ENCODE measurements around the gene GLUL. TPM values are rescaled to one million over a fixed set of nuclear protein-coding genes. Genes with fewer than 3 reads are reported as not detected.

Gene GLUL
- total RNA-seq, 2 experiments from 2014 or later = 97.5 to 98.0 TPM

- DNase-seq (no peak), ATAC-seq (no peak)
- CTCF ChIA-PET = interaction anchor here (0.5 kb wide), 1 partner anchor 907 kb away, joined by 3 read pairs; no protein-coding TSS in a partner anchor
Observed at GRCh38 chr1:182357171-182357570, 34.4 kb downstream of the GLUL start.

DNA sequence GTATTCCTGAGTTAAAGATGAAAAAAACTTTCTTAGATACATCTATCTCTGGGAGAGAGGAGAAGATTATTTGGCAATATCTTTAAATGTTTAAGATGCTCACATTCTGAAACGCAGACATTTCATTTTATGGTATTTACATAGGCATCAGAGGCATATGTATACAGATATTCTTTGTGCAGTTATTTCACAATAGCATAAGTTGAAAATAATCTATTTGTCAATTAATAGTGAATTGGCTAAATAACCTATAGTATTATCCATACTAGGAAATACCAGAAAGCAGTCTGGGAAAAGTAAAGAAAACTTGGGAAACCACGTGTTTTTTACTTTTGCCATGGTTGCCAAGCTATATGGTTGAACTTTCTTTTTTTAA lies 35.9 kb downstream of the GLUL start:
- H3K27me3 Mint-ChIP-seq (ENCODE audit: low read depth) = peaks cover 5% of the 10 kb centered on the region
- H3K36me3 Mint-ChIP-seq (ENCODE audit: low read depth) = no peaks in the 10 kb centered on the region
- H3K27ac Mint-ChIP-seq = no peak overlapping the region
- no peak overlapping the region for H3K4me3 Mint-ChIP-seq
- ChIA-PET POLR2A (no interaction called here), CTCF (interaction anchor here (1.0 kb wide), 1 partner anchor 271 kb away, joined by 3 read pairs; no protein-coding TSS in a partner anchor)
- no peak for DNase-seq
- no peak for ATAC-seq
- no peaks in the 10 kb centered on the region for H3K9me3 Mint-ChIP-seq (ENCODE audit: insufficient read depth)
- no peaks in the 10 kb centered on the region for H3K4me1 Mint-ChIP-seq (ENCODE audit: low read depth)

More at GRCh38 chr1:182357171-182357570, 34.4 kb downstream of the GLUL start:
- Mint-ChIP-seq H3K27me3 (ENCODE audit: low read depth) (no peaks in the 10 kb centered on the region), H3K27ac (no peak overlapping the region), H3K4me3 (no peak overlapping the region), H3K9me3 (ENCODE audit: insufficient read depth) (no peaks in the 10 kb centered on the region), H3K4me1 (ENCODE audit: low read depth) (no peaks in the 10 kb centered on the region), H3K36me3 (ENCODE audit: low read depth) (no peaks in the 10 kb centered on the region)
- POLR2A ChIA-PET = no interaction called here

DNA sequence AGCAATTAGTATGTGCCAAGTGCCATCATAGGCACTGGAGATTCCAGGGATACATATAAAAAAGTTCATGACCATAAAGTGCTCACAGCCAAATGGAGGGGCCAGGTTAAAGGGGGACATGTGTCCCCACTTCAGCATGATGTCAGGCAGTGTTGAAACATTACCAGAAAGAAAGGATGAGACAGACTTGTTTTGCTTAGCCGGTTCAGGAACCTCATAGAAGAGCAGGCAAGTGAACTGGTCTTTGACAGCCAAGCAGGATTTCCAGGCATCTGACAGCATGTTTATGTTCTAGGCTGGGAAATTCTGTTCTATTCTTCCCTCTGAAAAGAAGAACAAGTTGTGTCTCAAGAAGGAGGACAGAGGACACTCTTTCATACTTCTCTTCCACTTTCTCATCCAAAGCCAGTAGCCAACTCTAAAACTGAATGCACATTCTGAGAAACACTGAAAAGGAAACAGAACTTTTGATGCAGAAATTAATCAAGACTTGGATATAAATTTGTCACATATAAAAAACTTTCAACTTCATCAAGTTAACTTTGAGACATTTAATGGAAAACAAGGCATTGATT lies 39.7 kb downstream of the GLUL start:
- H3K27ac Mint-ChIP-seq = no peak overlapping the region
- peaks cover 5% of the 10 kb centered on the region for H3K27me3 Mint-ChIP-seq (ENCODE audit: low read depth)
- no peaks in the 10 kb centered on the region for H3K9me3 Mint-ChIP-seq (ENCODE audit: insufficient read depth)
- POLR2A ChIA-PET = no interaction called here
- CTCF ChIA-PET = no interaction called here
- H3K4me1 Mint-ChIP-seq (ENCODE audit: low read depth) = no peaks in the 10 kb centered on the region
- DNase-seq (no peak), ATAC-seq (no peak)
- H3K4me3 Mint-ChIP-seq = no peak overlapping the region
- H3K36me3 Mint-ChIP-seq (ENCODE audit: low read depth) = no peaks in the 10 kb centered on the region

GRCh38 chr1:182350839-182351238 lies 40.8 kb downstream of the GLUL start:
- Mint-ChIP-seq H3K9me3 (ENCODE audit: insufficient read depth) (no peaks in the 10 kb centered on the region), H3K27ac (no peak overlapping the region), H3K36me3 (ENCODE audit: low read depth) (no peaks in the 10 kb centered on the region), H3K4me1 (ENCODE audit: low read depth) (no peaks in the 10 kb centered on the region), H3K4me3 (no peak overlapping the region), H3K27me3 (ENCODE audit: low read depth) (peaks cover 5% of the 10 kb centered on the region)
- ATAC-seq (no peak), DNase-seq (no peak)
- CTCF ChIA-PET = no interaction called here
- POLR2A ChIA-PET = no interaction called here

GRCh38 chr1:182348961-182349747 lies 42.4 kb downstream of the GLUL start:
- no peak for DNase-seq
- CTCF ChIA-PET = interaction anchor here (0.6 kb wide), 1 partner anchor 9 kb away, joined by 3 read pairs; no protein-coding TSS in a partner anchor
- no peak overlapping the region for H3K27ac Mint-ChIP-seq
- no peak overlapping the region for H3K4me3 Mint-ChIP-seq
- ATAC-seq = no peak
- POLR2A ChIA-PET = no interaction called here
- H3K27me3 Mint-ChIP-seq (ENCODE audit: low read depth) = peaks cover 5% of the 10 kb centered on the region
- H3K9me3 Mint-ChIP-seq (ENCODE audit: insufficient read depth) = no peaks in the 10 kb centered on the region
- no peaks in the 10 kb centered on the region for H3K4me1 Mint-ChIP-seq (ENCODE audit: low read depth)
- no peaks in the 10 kb centered on the region for H3K36me3 Mint-ChIP-seq (ENCODE audit: low read depth)

DNA sequence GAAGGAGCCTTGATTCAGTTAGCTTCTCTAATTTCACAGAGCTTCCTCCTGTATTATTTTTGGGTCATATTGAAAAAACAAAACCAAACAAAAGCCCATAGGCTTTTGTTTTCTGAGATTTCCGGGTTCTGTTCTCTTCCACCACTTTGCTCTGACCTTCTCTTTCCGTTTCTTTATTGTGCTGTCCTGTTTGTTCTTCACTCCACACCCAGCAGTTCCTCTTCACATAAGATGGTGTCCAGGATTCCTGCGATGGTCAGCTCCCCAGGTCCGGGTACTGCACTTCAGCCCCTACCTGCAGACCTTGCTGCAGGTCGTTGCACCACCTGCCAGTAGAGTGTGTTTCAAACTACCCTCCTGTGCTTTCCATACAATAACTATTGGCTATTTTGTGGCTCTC lies 44.6 kb downstream of the GLUL start:
- Mint-ChIP-seq H3K36me3 (ENCODE audit: low read depth) (no peaks in the 10 kb centered on the region), H3K27me3 (ENCODE audit: low read depth) (peaks cover 4% of the 10 kb centered on the region), H3K4me3 (no peak overlapping the region), H3K9me3 (ENCODE audit: insufficient read depth) (no peaks in the 10 kb centered on the region), H3K27ac (no peak overlapping the region), H3K4me1 (ENCODE audit: low read depth) (no peaks in the 10 kb centered on the region)
- ATAC-seq = no peak
- no peak for DNase-seq
- ChIA-PET CTCF (no interaction called here), POLR2A (no interaction called here)

DNA sequence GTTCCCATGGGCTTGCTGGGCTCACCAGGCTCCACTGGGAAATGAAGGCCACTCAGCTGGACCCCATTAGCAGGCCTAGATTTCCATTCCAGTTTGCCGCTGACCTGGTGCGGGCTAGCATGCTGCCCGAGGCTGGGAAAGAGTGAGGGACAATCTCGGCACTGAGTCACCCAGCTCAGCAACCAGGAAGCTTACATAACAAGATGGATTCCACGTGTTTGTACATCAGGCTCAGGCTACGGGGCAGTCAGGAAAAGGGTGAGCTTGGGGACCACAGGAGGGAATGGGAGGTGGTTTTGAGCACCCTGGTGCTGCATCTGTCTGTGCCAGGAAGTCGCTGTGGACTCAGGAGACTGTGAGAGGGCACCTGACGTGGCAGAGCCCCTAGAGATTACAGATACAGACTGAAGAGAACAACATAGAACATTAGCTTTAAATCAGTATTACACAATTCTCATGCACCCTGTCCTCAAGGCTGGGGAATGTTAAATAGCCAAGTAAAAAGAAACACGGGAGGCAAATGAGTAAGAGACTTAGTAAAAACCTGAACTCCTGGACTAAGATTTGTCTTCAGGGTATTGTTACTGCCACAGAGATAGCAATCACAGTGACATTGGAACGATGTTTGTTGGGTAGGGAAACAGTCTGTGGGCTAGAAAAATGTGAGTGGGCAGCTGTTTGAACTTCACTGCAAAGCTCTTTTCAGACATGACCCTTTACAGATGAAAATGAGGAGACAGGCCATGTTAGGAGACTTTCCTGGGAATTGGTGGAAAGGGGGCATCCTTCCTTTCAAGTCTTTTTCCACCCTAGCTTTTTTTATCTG lies 51.1 kb downstream of the GLUL start:
- DNase-seq (no peak), ATAC-seq (no peak)
- CTCF ChIA-PET = interaction anchor here (0.6 to 0.8 kb wide), 2 partner anchors 9 to 57 kb away, joined by 3 read pairs; no protein-coding TSS in a partner anchor
- POLR2A ChIA-PET = no interaction called here
- Mint-ChIP-seq H3K27me3 (ENCODE audit: low read depth) (peaks cover 5% of the 10 kb centered on the region), H3K27ac (no peak overlapping the region), H3K9me3 (ENCODE audit: insufficient read depth) (no peaks in the 10 kb centered on the region), H3K36me3 (ENCODE audit: low read depth) (no peaks in the 10 kb centered on the region), H3K4me1 (ENCODE audit: low read depth) (no peaks in the 10 kb centered on the region), H3K4me3 (no peak overlapping the region)

DNA sequence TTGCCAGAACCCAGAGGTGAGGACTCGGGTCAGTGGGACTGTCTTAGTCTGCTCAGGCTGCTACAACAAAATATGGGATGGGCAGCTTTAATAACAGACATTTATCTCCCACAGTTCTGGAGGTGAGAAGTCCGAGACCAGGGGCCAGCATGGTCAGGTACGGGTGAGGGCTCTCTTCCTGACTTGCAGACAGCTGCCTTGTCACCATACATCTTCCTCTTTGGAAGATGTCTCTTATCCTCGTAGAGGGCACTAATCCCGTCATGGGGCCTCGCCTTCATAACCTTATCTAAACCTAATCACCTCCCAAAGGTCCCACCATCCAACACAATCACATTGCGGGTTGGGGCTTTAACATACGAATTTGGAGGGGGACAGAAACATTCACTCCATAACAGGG lies 51.9 kb downstream of the GLUL start:
- Mint-ChIP-seq H3K4me3 (no peak overlapping the region), H3K9me3 (ENCODE audit: insufficient read depth) (no peaks in the 10 kb centered on the region), H3K27ac (no peak overlapping the region), H3K4me1 (ENCODE audit: low read depth) (peaks cover 6% of the 10 kb centered on the region), H3K27me3 (ENCODE audit: low read depth) (peaks cover 5% of the 10 kb centered on the region), H3K36me3 (ENCODE audit: low read depth) (no peaks in the 10 kb centered on the region)
- ChIA-PET CTCF (interaction anchor here (0.6 to 0.8 kb wide), 2 partner anchors 10 to 57 kb away, joined by 3 read pairs; no protein-coding TSS in a partner anchor), POLR2A (no interaction called here)
- ATAC-seq (no peak), DNase-seq (no peak)

- peaks cover 6% of the 10 kb centered on the region for H3K4me1 Mint-ChIP-seq (ENCODE audit: low read depth)
- H3K27ac Mint-ChIP-seq = no peak overlapping the region
- DNase-seq = no peak
- ATAC-seq = no peak
- H3K4me3 Mint-ChIP-seq = no peak overlapping the region
- CTCF ChIA-PET = no interaction called here
- POLR2A ChIA-PET = no interaction called here
- H3K36me3 Mint-ChIP-seq (ENCODE audit: low read depth) = no peaks in the 10 kb centered on the region
- H3K9me3 Mint-ChIP-seq (ENCODE audit: insufficient read depth) = no peaks in the 10 kb centered on the region
- peaks cover 5% of the 10 kb centered on the region for H3K27me3 Mint-ChIP-seq (ENCODE audit: low read depth)
Observed at GRCh38 chr1:182338806-182339370, 52.7 kb downstream of the GLUL start.

- DNase-seq (no peak), ATAC-seq (no peak)
- H3K4me1 Mint-ChIP-seq (ENCODE audit: low read depth) = peaks cover 6% of the 10 kb centered on the region
- ChIA-PET CTCF (no interaction called here), POLR2A (no interaction called here)
- no peak overlapping the region for H3K4me3 Mint-ChIP-seq
- H3K36me3 Mint-ChIP-seq (ENCODE audit: low read depth) = no peaks in the 10 kb centered on the region
- no peak overlapping the region for H3K27ac Mint-ChIP-seq
- H3K9me3 Mint-ChIP-seq (ENCODE audit: insufficient read depth) = no peaks in the 10 kb centered on the region
- H3K27me3 Mint-ChIP-seq (ENCODE audit: low read depth) = peaks cover 5% of the 10 kb centered on the region
Observed at GRCh38 chr1:182337736-182338571, 53.6 kb downstream of the GLUL start.
